Keratinocyte (primary cell): Measurements from ENCODE around the gene CXCR4.

Source experiments
- CTCF ChIP-seq, 3 experiments: IDR thresholded peaks in 1 of 3; conservative IDR thresholded peaks in 1 of 3; optimal IDR thresholded peaks in 1 of 3; 2 replicates in 2 of 3; 3 replicates in 1 of 3; pipeline versions ENCODE3 to v1.5.1; 2011; ENCODE audit warnings: low read length in 3 of 3, mild to moderate bottlenecking in 3 of 3, moderate library complexity in 2 of 3, control low read depth in 1 of 3, inconsistent platforms in 1 of 3; ENCODE audit not compliant: insufficient read depth in 2 of 3; ENCODE audit errors: extremely low read depth in 1 of 3
- EZH2 ChIP-seq: IDR thresholded peaks from one replicate; pipeline ENCODE4 v1.6.1; 2012; ENCODE audit warnings: inconsistent platforms, mild to moderate bottlenecking, low read length, moderate library complexity

- no peak for TF ChIP-seq CTCF (optimal IDR thresholded peaks at IDR 0.05 in 1 of 3, IDR thresholded peaks at IDR 0.05 in 1 of 3, conservative IDR thresholded peaks at IDR 0.05 in 1 of 3; ENCODE audit: extremely low read depth in 1 of 3, insufficient read depth in 2 of 3, low read length in 3 of 3)
- TF ChIP-seq EZH2 = no peak
Observed at GRCh38 chr2:136164280-136164776, 46.4 kb upstream of the CXCR4 start.
